Neural progenitor cell (in vitro differentiated cells): ENCODE results near the gene DCAF4. TPM values are rescaled to one million over a fixed set of nuclear protein-coding genes. Genes with fewer than 3 reads are reported as not detected.

Experiments used
- DNase-seq: peaks from one replicate; pipeline ENCODE4 v3.0.0-alpha.2; 2016; ENCODE audit warnings: low spot score
- H2AFZ ChIP-seq: fragments of 200-600 bp; sonication (generic); replicated peaks from 2 replicates; pipeline ENCODE4 v1.6.1; 2016; ENCODE audit warnings: antibody characterized with exemption
- H3F3A ChIP-seq: fragments of 200-600 bp; sonication (generic); 2 replicates; pipeline ENCODE4 v1.6.1; 2016; ENCODE audit warnings: antibody characterized with exemption, low read depth
- H3K27ac ChIP-seq: fragments of 200-600 bp; sonication (generic); 2 replicates; pipeline ENCODE4 v1.5.1; 2016; ENCODE audit warnings: mild to moderate bottlenecking
- H3K27me3 ChIP-seq: fragments of 200-600 bp; sonication (generic); 2 replicates; pipeline ENCODE4 v1.6.1; 2016; ENCODE audit warnings: mild to moderate bottlenecking, moderate library complexity
- H3K36me3 ChIP-seq: fragments of 200-600 bp; sonication (generic); 2 replicates; pipeline ENCODE4 v1.5.1; 2016
- H3K4me1 ChIP-seq: fragments of 200-600 bp; sonication (generic); 2 replicates; pipeline ENCODE4 v1.6.1; 2016; ENCODE audit warnings: mixed run types
- H3K4me2 ChIP-seq: fragments of 200-600 bp; sonication (generic); 2 replicates; pipeline ENCODE4 v1.6.1; 2016
- H3K4me3 ChIP-seq: fragments of 200-600 bp; sonication (generic); 2 replicates; pipeline ENCODE4 v1.5.1; 2016
- H3K79me2 ChIP-seq: fragments of 200-600 bp; sonication (generic); 2 replicates; pipeline ENCODE4 v1.6.1; 2016; ENCODE audit warnings: low read depth
- H3K9ac ChIP-seq: fragments of 200-600 bp; sonication (generic); 2 replicates; pipeline ENCODE4 v1.6.1; 2016
- H3K9me3 ChIP-seq: fragments of 200-600 bp; sonication (generic); 2 replicates; pipeline ENCODE4 v1.5.1; 2016; ENCODE audit warnings: low read depth
- H4K20me1 ChIP-seq: fragments of 200-600 bp; sonication (generic); 2 replicates; pipeline ENCODE4 v1.6.1; 2016; ENCODE audit warnings: low read depth
- H3K27ac Mint-ChIP-seq: 3 replicates; pipeline ENCODE4 v1.8.0; 2021; ENCODE audit warnings: mixed read lengths
- H3K27me3 Mint-ChIP-seq: 2 replicates; pipeline ENCODE4 v1.8.0; 2022; ENCODE audit warnings: low read depth, mild to moderate bottlenecking, inconsistent platforms, moderate library complexity, mixed read lengths; ENCODE audit not compliant: insufficient read depth
- H3K36me3 Mint-ChIP-seq: 3 replicates; pipeline ENCODE4 v1.8.0; 2021; ENCODE audit warnings: mixed read lengths
- H3K4me1 Mint-ChIP-seq: 3 replicates; pipeline ENCODE4 v1.8.0; 2021; ENCODE audit warnings: mixed read lengths
- H3K4me3 Mint-ChIP-seq: 3 replicates; pipeline ENCODE4 v1.8.0; 2021; ENCODE audit warnings: mild to moderate bottlenecking, moderate library complexity, mixed read lengths
- H3K9me3 Mint-ChIP-seq: 3 replicates; pipeline ENCODE4 v1.8.0; 2020; ENCODE audit warnings: mixed read lengths
- CTCF ChIP-seq: fragments of 200-600 bp; sonication (generic); IDR thresholded peaks from 2 replicates; pipeline ENCODE4 v1.5.1; 2017; ENCODE audit warnings: antibody characterized with exemption, mild to moderate bottlenecking
- EZH2 ChIP-seq: fragments of 200-600 bp; sonication (generic); IDR thresholded peaks from 2 replicates; pipeline ENCODE4 v1.6.1; 2017; ENCODE audit warnings: antibody characterized with exemption, mild to moderate bottlenecking, moderate library complexity
- EZH2phosphoT487 ChIP-seq: fragments of 200-600 bp; sonication (generic); IDR thresholded peaks from 2 replicates; pipeline ENCODE4 v1.6.1; 2017; ENCODE audit warnings: antibody characterized with exemption
- total RNA-seq: library from RNA; depleted of rRNA; stranded (reverse); fragments of >200 nt; gene quantifications from 2 replicates; pipeline ENCODE4 v1.2.3, GENCODE V29; 2015; ENCODE audit warnings: low replicate concordance

Gene DCAF4
- total RNA-seq, 1 donor from 2014 or later = 3.7 TPM

GRCh38 chr14:72882047-72882446 is 44.2 kb upstream of the DCAF4 start:
- H3K27ac Mint-ChIP-seq = no peak overlapping the region
- H3K4me1 Mint-ChIP-seq = peaks cover 16% of the 10 kb centered on the region
- H3K27me3 Mint-ChIP-seq = no peaks in the 10 kb centered on the region
- H3K79me2 ChIP-seq = no peaks in the 10 kb centered on the region
- TF ChIP-seq EZH2phosphoT487 = no peak
- no peak for TF ChIP-seq CTCF
- TF ChIP-seq EZH2 = no peak
- no peaks in the 10 kb centered on the region for H3K36me3 ChIP-seq
- peaks cover 3% of the 10 kb centered on the region for H3K9me3 Mint-ChIP-seq
- no peak overlapping the region for H3K4me3 Mint-ChIP-seq
- no peaks in the 10 kb centered on the region for H3K9me3 ChIP-seq
- H3K9ac ChIP-seq = no peak overlapping the region
- H3K4me3 ChIP-seq = no peak overlapping the region
- peaks cover 8% of the 10 kb centered on the region for H3K4me1 ChIP-seq
- H3K27ac ChIP-seq = no peak overlapping the region
- DNase-seq = no peak
- H2AFZ ChIP-seq = no peak overlapping the region
- H3K36me3 Mint-ChIP-seq = no peaks in the 10 kb centered on the region
- H3K4me2 ChIP-seq = no peak overlapping the region
- H4K20me1 ChIP-seq = no peaks in the 10 kb centered on the region
- H3F3A ChIP-seq = no peaks in the 10 kb centered on the region
- no peaks in the 10 kb centered on the region for H3K27me3 ChIP-seq

- no peaks in the 10 kb centered on the region for H3K27me3 Mint-ChIP-seq
- H3K27ac Mint-ChIP-seq = no peak overlapping the region
- Histone ChIP-seq H3K9me3 (no peaks in the 10 kb centered on the region), H3K9ac (no peak overlapping the region), H3K4me3 (no peak overlapping the region), H3K27me3 (no peaks in the 10 kb centered on the region), H3F3A (no peaks in the 10 kb centered on the region), H3K4me2 (no peak overlapping the region), H3K4me1 (peaks cover 4% of the 10 kb centered on the region), H3K79me2 (no peaks in the 10 kb centered on the region), H3K27ac (no peak overlapping the region), H2AFZ (no peak overlapping the region), H3K36me3 (no peaks in the 10 kb centered on the region), H4K20me1 (no peaks in the 10 kb centered on the region)
- no peak for DNase-seq
- peaks cover 3% of the 10 kb centered on the region for H3K9me3 Mint-ChIP-seq
- TF ChIP-seq EZH2 (no peak), CTCF (no peak), EZH2phosphoT487 (no peak)
- no peaks in the 10 kb centered on the region for H3K36me3 Mint-ChIP-seq
- no peak overlapping the region for H3K4me3 Mint-ChIP-seq
- H3K4me1 Mint-ChIP-seq = peaks cover 16% of the 10 kb centered on the region
Measured at GRCh38 chr14:72882463-72882862, 43.8 kb upstream of the DCAF4 start.

GRCh38 chr14:72883109-72883508 is 43.2 kb upstream of the DCAF4 start:
- Histone ChIP-seq H3K4me2 (no peak overlapping the region), H3K4me1 (peaks cover 10% of the 10 kb centered on the region), H2AFZ (no peak overlapping the region), H3F3A (no peaks in the 10 kb centered on the region), H3K27ac (no peak overlapping the region), H3K27me3 (no peaks in the 10 kb centered on the region), H3K4me3 (no peak overlapping the region), H3K9ac (no peak overlapping the region), H4K20me1 (no peaks in the 10 kb centered on the region), H3K36me3 (no peaks in the 10 kb centered on the region), H3K9me3 (no peaks in the 10 kb centered on the region), H3K79me2 (no peaks in the 10 kb centered on the region)
- Mint-ChIP-seq H3K9me3 (peaks cover 3% of the 10 kb centered on the region), H3K4me1 (peaks cover 14% of the 10 kb centered on the region), H3K4me3 (no peak overlapping the region), H3K36me3 (no peaks in the 10 kb centered on the region), H3K27ac (no peak overlapping the region), H3K27me3 (no peaks in the 10 kb centered on the region)
- TF ChIP-seq CTCF (no peak), EZH2phosphoT487 (no peak), EZH2 (no peak)
- no peak for DNase-seq

- no peaks in the 10 kb centered on the region for H3K27me3 ChIP-seq
- no peak overlapping the region for H3K4me2 ChIP-seq
- no peak overlapping the region for H3K27ac Mint-ChIP-seq
- H3K9ac ChIP-seq = no peak overlapping the region
- no peak for DNase-seq
- no peak overlapping the region for H3K4me3 ChIP-seq
- H3K36me3 ChIP-seq = no peaks in the 10 kb centered on the region
- no peaks in the 10 kb centered on the region for H4K20me1 ChIP-seq
- H3K4me1 Mint-ChIP-seq = peaks cover 18% of the 10 kb centered on the region
- H3K4me1 ChIP-seq = peaks cover 19% of the 10 kb centered on the region
- H3K79me2 ChIP-seq = no peaks in the 10 kb centered on the region
- no peaks in the 10 kb centered on the region for H3K36me3 Mint-ChIP-seq
- H3K27me3 Mint-ChIP-seq = no peaks in the 10 kb centered on the region
- no peaks in the 10 kb centered on the region for H3K9me3 ChIP-seq
- no peak overlapping the region for H3K4me3 Mint-ChIP-seq
- no peak overlapping the region for H3K27ac ChIP-seq
- H2AFZ ChIP-seq = no peak overlapping the region
- H3F3A ChIP-seq = no peaks in the 10 kb centered on the region
- TF ChIP-seq CTCF (no peak), EZH2phosphoT487 (no peak), EZH2 (no peak)
- H3K9me3 Mint-ChIP-seq = peaks cover 3% of the 10 kb centered on the region
Measured at GRCh38 chr14:72883961-72884360, 42.3 kb upstream of the DCAF4 start.
